ENCODE results near the gene TRIM7. TPM values are rescaled to one million over a fixed set of nuclear protein-coding genes. Genes with fewer than 3 reads are reported as not detected.

Gene TRIM7
- total and polyA plus RNA-seq, 12 donors = 3.9 to 30.8 (median 6.0) TPM

DNA sequence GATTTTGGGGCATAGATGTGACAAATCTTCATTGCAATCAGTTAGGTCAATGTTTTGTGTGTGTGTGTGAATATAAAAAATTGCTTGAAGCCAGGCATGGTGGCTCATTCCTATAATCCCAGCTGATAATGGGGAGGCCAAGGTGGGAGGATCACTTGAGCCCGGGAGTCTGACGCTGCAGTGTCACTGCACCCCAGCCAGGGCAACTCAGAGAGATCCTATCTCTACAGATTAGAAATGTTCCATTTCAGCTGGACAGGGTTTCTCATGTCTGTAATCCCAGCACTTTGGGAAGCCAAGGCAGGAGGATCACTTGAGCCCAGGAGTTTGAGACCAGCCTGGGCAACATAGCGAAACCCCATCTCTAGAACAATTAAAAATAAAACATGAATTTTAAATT lies 46.1 kb downstream of the TRIM7 start:
- H3K9me3 ChIP-seq = no peaks in the 10 kb centered on the region
- H3K36me3 ChIP-seq = no peaks in the 10 kb centered on the region
- H3K4me1 ChIP-seq = peaks cover 0 to 15% (median 5%) of the 10 kb centered on the region in 9 donors
- intact Hi-C loops (cut with DNase I) = loop anchor here in 8 of 10 donors (1.0 to 10.0 kb wide), 8 partner anchors 104 to 377 kb away; partner anchors contain the start of genes ZFP62 (in 3 of the 8), BTNL9 (in 1 of the 8) and MGAT1 (in 1 of the 8)
- peaks cover 0 to 41% (median 5%) of the 10 kb centered on the region in 7 donors for H3K27me3 ChIP-seq
- no peak for ATAC-seq
- H3K27ac ChIP-seq = no peak overlapping the region
- TF ChIP-seq, protein P1, sequence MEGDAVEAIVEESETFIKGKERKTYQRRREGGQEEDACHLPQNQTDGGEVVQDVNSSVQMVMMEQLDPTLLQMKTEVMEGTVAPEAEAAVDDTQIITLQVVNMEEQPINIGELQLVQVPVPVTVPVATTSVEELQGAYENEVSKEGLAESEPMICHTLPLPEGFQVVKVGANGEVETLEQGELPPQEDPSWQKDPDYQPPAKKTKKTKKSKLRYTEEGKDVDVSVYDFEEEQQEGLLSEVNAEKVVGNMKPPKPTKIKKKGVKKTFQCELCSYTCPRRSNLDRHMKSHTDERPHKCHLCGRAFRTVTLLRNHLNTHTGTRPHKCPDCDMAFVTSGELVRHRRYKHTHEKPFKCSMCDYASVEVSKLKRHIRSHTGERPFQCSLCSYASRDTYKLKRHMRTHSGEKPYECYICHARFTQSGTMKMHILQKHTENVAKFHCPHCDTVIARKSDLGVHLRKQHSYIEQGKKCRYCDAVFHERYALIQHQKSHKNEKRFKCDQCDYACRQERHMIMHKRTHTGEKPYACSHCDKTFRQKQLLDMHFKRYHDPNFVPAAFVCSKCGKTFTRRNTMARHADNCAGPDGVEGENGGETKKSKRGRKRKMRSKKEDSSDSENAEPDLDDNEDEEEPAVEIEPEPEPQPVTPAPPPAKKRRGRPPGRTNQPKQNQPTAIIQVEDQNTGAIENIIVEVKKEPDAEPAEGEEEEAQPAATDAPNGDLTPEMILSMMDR (IDR thresholded peaks at IDR 0.05) = no peak
- no peak overlapping the region for H3K4me3 ChIP-seq
- no peak for DNase-seq
- 84 to 89% methylated on average over 3 of the region's 3 CpGs for WGBS, 2 donors

DNA sequence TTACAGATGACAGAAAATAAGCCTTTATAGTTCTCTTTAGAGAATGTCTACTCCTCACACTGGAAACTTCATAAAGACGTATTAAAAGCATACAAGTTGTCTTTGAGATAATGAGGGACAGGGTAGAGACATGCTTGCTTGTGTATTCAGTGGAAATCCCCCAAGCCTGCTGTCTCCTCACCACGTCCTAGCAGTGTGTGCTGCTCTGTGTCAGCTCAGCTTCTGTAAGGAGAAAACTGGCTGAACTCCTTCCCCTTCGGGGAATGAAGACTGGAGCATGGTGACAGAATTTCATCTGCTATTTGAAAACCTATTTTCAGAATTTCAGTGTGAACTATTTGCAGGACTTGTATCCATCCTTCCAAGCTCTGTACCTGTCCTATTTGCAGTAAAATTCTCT lies 48.2 kb downstream of the TRIM7 start:
- intact Hi-C loops (cut with DNase I) = loop anchor here in 8 of 10 donors (5.0 to 10.0 kb wide), 7 partner anchors 102 to 374 kb away; partner anchors contain the start of genes ZFP62 (in 3 of the 8), BTNL9 (in 1 of the 8) and MGAT1 (in 1 of the 8)
- 51 to 54% methylated on average over 3 of the region's 3 CpGs for WGBS, 2 donors
- Histone ChIP-seq H3K27ac (no peak overlapping the region), H3K27me3 (peaks cover 0 to 21% (median 0%) of the 10 kb centered on the region in 7 donors), H3K4me1 (peaks cover 0 to 12% (median 5%) of the 10 kb centered on the region in 9 donors), H3K36me3 (no peaks in the 10 kb centered on the region), H3K9me3 (no peaks in the 10 kb centered on the region), H3K4me3 (no peak overlapping the region)
- TF ChIP-seq, protein P1 (IDR thresholded peaks at IDR 0.05) = no peak
- DNase-seq (no peak), ATAC-seq (no peak)

DNA sequence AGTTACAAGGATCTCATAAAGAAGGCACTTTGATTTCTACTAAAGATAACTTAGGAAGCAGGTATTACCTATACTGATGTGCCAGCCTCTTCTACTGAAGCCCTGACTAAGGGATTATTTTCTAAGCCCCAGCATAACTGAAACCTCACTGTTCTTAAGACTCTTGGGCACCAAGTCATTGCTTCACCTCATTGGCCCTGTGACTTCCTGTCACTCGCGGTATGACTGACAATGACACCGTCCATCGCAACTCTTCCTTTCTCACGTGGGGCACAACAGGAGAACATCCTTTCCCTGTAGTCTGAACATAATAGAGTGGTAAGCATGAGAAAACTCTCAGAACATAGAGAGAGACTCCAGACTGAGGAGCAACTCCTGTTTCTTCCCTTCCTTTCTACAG lies 51.2 kb downstream of the TRIM7 start:
- H3K27me3 ChIP-seq = peaks cover 0 to 37% (median 18%) of the 10 kb centered on the region in 7 donors
- no peak for DNase-seq

DNA sequence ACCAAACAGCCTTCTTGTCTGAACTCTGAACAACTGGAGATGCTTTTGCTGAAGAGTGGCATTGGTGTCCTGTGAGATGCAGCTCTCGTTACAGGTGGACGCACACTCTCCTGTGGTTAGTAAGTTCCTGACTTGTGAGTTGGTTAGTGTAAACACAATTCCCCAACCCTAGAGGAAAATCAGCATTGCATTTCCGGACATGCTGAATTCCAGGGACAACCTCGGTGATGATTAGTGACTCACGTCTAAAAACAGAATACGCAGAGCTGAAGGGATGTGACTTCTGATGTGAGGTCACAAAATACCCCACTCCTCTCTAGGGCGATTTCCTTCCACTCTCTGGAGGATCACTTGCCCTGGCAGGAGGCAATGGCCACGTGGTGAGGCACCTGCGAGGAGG lies 52.6 kb downstream of the TRIM7 start:
- TF ChIP-seq, protein P1 (IDR thresholded peaks at IDR 0.05) = no peak
- H3K27me3 ChIP-seq = peaks cover 0 to 51% (median 25%) of the 10 kb centered on the region in 7 donors
- intact Hi-C loops (cut with DNase I) = loop anchor here in 5 of 10 donors (10.0 kb wide), 3 partner anchors 98 to 368 kb away; partner anchors contain the start of gene ZFP62 (in 3 of the 5)

More for the DNA sequence above, 51.2 kb downstream of the TRIM7 start:
- peaks cover 0 to 13% (median 0%) of the 10 kb centered on the region in 9 donors for H3K4me1 ChIP-seq
- intact Hi-C loops (cut with DNase I) = loop anchor here in 5 of 10 donors (10.0 kb wide), 3 partner anchors 99 to 369 kb away; partner anchors contain the start of gene ZFP62 (in 3 of the 5)
- no peak for ATAC-seq
- WGBS, 2 donors = 61 to 67% methylated on average over 5 of the region's 5 CpGs
- H3K27ac ChIP-seq = no peak overlapping the region
- TF ChIP-seq, protein P1 (IDR thresholded peaks at IDR 0.05) = no peak
- no peak overlapping the region for H3K4me3 ChIP-seq
- H3K9me3 ChIP-seq = no peaks in the 10 kb centered on the region
- no peaks in the 10 kb centered on the region for H3K36me3 ChIP-seq

More for the DNA sequence above, 52.6 kb downstream of the TRIM7 start:
- 61 to 68% methylated on average over 9 of the region's 9 CpGs for WGBS, 2 donors
- no peak overlapping the region for H3K27ac ChIP-seq
- DNase-seq = no peak
- H3K9me3 ChIP-seq = no peaks in the 10 kb centered on the region
- ATAC-seq = no peak
- no peak overlapping the region for H3K4me3 ChIP-seq
- H3K4me1 ChIP-seq = peaks cover 0 to 13% (median 0%) of the 10 kb centered on the region in 9 donors
- H3K36me3 ChIP-seq = no peaks in the 10 kb centered on the region

Data from heart right ventricle (tissue), 16 donors.